ENCODE data around the gene ARPC2.
A peak's percentile ranks its signal among the peaks of the same experiment; 100 is the strongest.

The ARPC2 gene

DNA sequence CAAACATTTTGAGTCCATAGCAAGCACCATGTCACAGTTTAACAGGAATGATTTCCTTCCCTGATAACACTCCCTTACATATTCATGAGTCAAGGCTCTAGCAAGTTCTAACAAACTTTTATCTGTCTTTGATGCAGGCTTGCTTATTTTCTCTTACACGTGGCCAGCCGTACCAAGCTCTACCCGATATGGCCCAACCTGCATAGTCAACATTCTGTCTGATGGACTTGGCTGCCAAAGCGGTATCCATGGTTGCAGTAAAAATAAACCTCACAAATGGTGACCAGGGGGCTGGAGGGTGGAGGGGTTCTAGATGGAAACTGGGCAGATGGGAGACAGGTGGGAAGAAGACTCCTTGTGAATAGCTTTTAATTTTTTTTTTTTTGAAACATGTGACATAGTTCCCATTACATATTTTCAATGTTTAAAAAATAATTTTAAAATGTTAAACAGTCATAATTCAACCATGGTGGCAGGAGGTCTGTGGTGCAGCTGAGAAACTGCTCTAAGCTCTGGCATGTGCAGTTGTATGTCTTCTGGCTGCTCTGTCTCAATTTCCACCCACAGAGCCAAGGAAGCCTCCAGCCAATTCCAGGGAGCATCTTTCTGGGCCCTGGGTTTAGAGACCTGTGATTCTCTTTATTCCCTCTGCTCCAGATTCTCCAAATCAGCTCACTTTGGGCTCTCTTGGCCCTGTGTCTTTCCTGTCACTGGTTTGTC is 29.5 kb upstream of the ARPC2 start:
- no peak for DNase-seq (ENCODE audit: low read depth in 1 of 2, low spot score in 1 of 2)
- TF ChIP-seq JUND (IDR thresholded peaks at IDR 0.05; ENCODE audit: low read depth): no peak
- in situ Hi-C loops (cut with HindIII; ENCODE audit: low pct_unique_long_range_greater_than_20kb, low sequenced_read_pairs): no loop called here

DNA sequence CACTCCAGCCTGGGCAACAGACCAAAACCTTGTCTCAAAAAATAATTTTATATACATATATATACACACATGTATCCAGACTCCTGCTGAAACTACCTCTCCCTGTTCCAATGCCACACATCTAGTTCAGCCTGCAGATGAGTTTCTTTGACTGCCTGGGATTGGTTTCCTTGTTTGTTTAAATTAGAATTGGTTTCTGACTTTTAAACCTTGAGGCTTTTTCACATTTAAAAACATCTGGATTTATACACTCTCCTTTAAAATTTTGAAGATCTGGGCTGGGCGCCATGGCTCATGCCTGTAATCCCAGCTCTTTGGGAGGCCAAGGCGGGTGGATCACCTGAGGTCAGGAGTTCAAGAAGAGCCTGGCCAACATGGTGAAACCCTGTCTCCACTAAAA is 28.5 kb upstream of the ARPC2 start:
- no peak for TF ChIP-seq JUND (IDR thresholded peaks at IDR 0.05; ENCODE audit: low read depth)
- in situ Hi-C loops (cut with HindIII; ENCODE audit: low pct_unique_long_range_greater_than_20kb, low sequenced_read_pairs): no loop called here
- DNase-seq (ENCODE audit: low read depth in 1 of 2, low spot score in 1 of 2): no peak

- TF ChIP-seq JUND (IDR thresholded peaks at IDR 0.05; ENCODE audit: low read depth): no peak
- DNase-seq (ENCODE audit: low read depth in 1 of 2, low spot score in 1 of 2): no peak
- in situ Hi-C loops (cut with HindIII; ENCODE audit: low pct_unique_long_range_greater_than_20kb, low sequenced_read_pairs): no loop called here
Measured at GRCh38 chr2:218192902-218193430, 24.0 kb upstream of the ARPC2 start.

GRCh38 chr2:218193701-218194100 is 23.3 kb upstream of the ARPC2 start:
- in situ Hi-C loops (cut with HindIII; ENCODE audit: low pct_unique_long_range_greater_than_20kb, low sequenced_read_pairs): no loop called here
- no peak for DNase-seq (ENCODE audit: low read depth in 1 of 2, low spot score in 1 of 2)
- no peak for TF ChIP-seq JUND (IDR thresholded peaks at IDR 0.05; ENCODE audit: low read depth)

- DNase-seq (ENCODE audit: low read depth in 1 of 2, low spot score in 1 of 2): no peak
- TF ChIP-seq JUND (IDR thresholded peaks at IDR 0.05; ENCODE audit: low read depth): no peak
- in situ Hi-C loops (cut with HindIII; ENCODE audit: low pct_unique_long_range_greater_than_20kb, low sequenced_read_pairs): no loop called here
Measured at GRCh38 chr2:218194880-218195279, 22.1 kb upstream of the ARPC2 start.

DNA sequence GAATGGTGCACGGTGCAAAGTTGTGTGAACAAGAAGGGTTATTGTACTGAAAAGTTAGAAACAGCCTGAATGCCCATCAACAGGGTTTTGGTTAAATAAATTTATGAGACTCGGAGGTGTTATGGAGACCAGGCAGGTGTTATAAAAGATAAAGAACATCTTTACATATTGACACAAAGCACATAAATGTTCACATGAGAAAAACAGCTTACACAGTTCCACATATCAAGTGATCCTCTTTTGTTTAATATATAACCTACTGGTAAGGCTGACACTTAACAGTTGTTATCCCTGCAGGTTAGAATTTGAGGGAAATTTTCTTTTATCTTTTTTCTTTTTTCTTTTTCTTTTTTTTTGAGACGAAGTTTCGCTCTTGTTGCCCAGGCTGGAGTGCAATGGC is 20.0 kb upstream of the ARPC2 start:
- in situ Hi-C loops (cut with HindIII; ENCODE audit: low pct_unique_long_range_greater_than_20kb, low sequenced_read_pairs): no loop called here
- no peak for TF ChIP-seq JUND (IDR thresholded peaks at IDR 0.05; ENCODE audit: low read depth)
- no peak for DNase-seq (ENCODE audit: low read depth in 1 of 2, low spot score in 1 of 2)

DNA sequence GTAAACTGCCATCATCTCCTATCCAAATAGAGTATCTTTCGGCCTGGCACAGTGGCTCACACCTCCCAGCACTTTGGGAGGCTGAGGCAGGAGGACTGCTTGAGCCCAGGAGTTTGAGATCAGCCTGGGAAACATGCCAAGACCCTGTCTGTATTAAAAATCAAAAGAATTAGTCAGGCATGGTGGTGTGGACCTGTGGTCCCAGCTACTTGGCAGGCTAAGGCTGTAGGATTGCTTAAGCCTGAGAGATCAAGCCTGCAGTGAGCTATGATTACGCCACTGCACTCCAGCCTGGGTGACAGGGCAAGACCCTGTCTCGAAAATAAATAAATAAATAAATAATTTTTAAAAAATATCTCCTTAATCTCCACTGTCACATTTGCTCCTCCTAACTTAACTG is 14.7 kb upstream of the ARPC2 start:
- TF ChIP-seq JUND (IDR thresholded peaks at IDR 0.05; ENCODE audit: low read depth): no peak
- in situ Hi-C loops (cut with HindIII; ENCODE audit: low pct_unique_long_range_greater_than_20kb, low sequenced_read_pairs): no loop called here
- no peak for DNase-seq (ENCODE audit: low read depth in 1 of 2, low spot score in 1 of 2)

DNA sequence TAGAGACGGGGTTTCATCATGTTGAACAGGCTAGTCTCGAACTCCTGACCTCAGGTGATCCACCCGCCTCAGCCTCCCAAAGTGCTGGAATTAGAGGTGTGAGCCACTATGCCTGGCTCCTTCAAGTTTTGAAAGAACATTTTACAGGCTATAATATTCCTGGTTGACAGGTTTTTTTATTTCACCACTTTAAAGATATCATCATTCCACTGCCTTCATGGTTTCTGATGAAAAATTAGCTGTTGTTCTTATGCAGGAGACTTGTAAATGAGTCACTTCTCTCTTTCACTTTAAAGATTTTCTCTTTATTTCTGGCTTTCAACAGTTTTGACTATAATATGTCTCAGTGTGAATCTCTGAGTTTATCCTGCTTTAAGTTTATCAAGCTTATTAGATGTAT is 7.9 kb upstream of the ARPC2 start:
- no peak for DNase-seq (ENCODE audit: low read depth in 1 of 2, low spot score in 1 of 2)
- TF ChIP-seq JUND (IDR thresholded peaks at IDR 0.05; ENCODE audit: low read depth): no peak
- in situ Hi-C loops (cut with HindIII; ENCODE audit: low pct_unique_long_range_greater_than_20kb, low sequenced_read_pairs): no loop called here

DNA sequence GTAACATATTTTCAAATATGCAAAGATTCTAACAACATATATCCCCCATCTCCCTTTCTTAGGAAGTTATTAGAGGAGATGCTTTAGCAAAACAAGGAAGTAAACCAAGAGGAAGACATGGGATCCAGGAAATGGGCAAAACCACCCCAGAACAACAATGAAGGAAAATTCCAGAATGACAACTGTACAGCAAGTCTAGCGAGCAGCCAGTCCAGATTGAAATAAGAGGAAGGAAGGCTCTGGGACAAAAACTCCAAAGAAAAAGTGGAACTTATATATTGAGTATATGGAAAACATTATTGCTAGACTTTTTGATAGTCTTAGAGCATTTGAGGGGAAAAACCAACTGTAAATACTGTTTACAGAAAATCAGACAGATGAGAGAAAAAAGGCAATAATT is 2.9 kb upstream of the ARPC2 start:
- in situ Hi-C loops (cut with HindIII; ENCODE audit: low pct_unique_long_range_greater_than_20kb, low sequenced_read_pairs): no loop called here
- no peak for DNase-seq (ENCODE audit: low read depth in 1 of 2, low spot score in 1 of 2)
- no peak for TF ChIP-seq JUND (IDR thresholded peaks at IDR 0.05; ENCODE audit: low read depth)

- TF ChIP-seq JUND (IDR thresholded peaks at IDR 0.05; ENCODE audit: low read depth): no peak
- in situ Hi-C loops (cut with HindIII; ENCODE audit: low pct_unique_long_range_greater_than_20kb, low sequenced_read_pairs): no loop called here
- DNase-seq (ENCODE audit: low read depth in 1 of 2, low spot score in 1 of 2): no peak
Measured at GRCh38 chr2:218216336-218216673, 684 bp upstream of the ARPC2 start.

- DNase-seq (ENCODE audit: low read depth in 1 of 2, low spot score in 1 of 2): peak in 1 of 2 experiments; percentile 38
- TF ChIP-seq JUND (IDR thresholded peaks at IDR 0.05; ENCODE audit: low read depth): no peak
Measured at GRCh38 chr2:218217360-218218267, 625 bp downstream of the ARPC2 start.

GRCh38 chr2:218218268-218219185 is 1.5 kb downstream of the ARPC2 start:
- DNase-seq (ENCODE audit: low read depth in 1 of 2, low spot score in 1 of 2): peak in 1 of 2 experiments; percentile 41
- in situ Hi-C loops (cut with HindIII; ENCODE audit: low pct_unique_long_range_greater_than_20kb, low sequenced_read_pairs): no loop called here
- no peak for TF ChIP-seq JUND (IDR thresholded peaks at IDR 0.05; ENCODE audit: low read depth)

More at GRCh38 chr2:218217360-218218267, 625 bp downstream of the ARPC2 start:
- in situ Hi-C loops (cut with HindIII; ENCODE audit: low pct_unique_long_range_greater_than_20kb, low sequenced_read_pairs): no loop called here

All from T47D (cell line).